Esophagus squamous epithelium (tissue), 5 donors: ENCODE data around the gene MAP1LC3B. TPM values are rescaled to one million over a fixed set of nuclear protein-coding genes. Genes with fewer than 3 reads are reported as not detected.
A peak's percentile ranks its signal among the peaks of the same experiment; 100 is the strongest.

Experiments
- DNase-seq: peaks from one replicate; lab custom pipeline; 2025; lab: John Stamatoyannopoulos, UW
- H3K27ac ChIP-seq, 4 donors: fragments of 200-600 bp; sonication (generic); one replicate each; pipeline ENCODE4 v1.5.1; 2016 to 2019; ENCODE audit warnings: mild to moderate bottlenecking in 1 of 4
- H3K27me3 ChIP-seq, 4 donors: fragments of 200-600 bp; sonication (generic); 1 replicate in 3 of 4; 2 replicates in 1 of 4; pipeline versions ENCODE4 v1.5.1 to v1.6.0; 2017 to 2021; ENCODE audit warnings: antibody characterized with exemption in 1 of 4
- H3K36me3 ChIP-seq, 3 donors: fragments of 200-600 bp; sonication (generic); one replicate each; pipeline ENCODE4 v1.5.1; 2016 to 2019
- H3K4me1 ChIP-seq, 3 donors: fragments of 200-600 bp; sonication (generic); one replicate each; pipeline ENCODE4 v1.5.1; 2017 to 2019
- H3K4me3 ChIP-seq, 4 donors: fragments of 200-600 bp; sonication (generic); 1 replicate in 3 of 4; 2 replicates in 1 of 4; pipeline ENCODE4 v1.5.1; 2016 to 2019; ENCODE audit warnings: mild to moderate bottlenecking in 2 of 4, moderate library complexity in 1 of 4
- H3K9me3 ChIP-seq, 3 donors: fragments of 200-600 bp; sonication (generic); one replicate each; pipeline ENCODE4 v1.5.1; 2016 to 2019
- POLR2A ChIP-seq, 4 donors: fragments of 450-650 bp; IDR thresholded peaks; one replicate each; pipeline ENCODE4 v1.6.1; 2017; ENCODE audit warnings: antibody characterized with exemption in 4 of 4, mild to moderate bottlenecking in 4 of 4, moderate library complexity in 3 of 4
- WGBS, 2 donors: methylation state at CpG; one replicate each; pipeline ENCODE4 v1.1.5; 2018; 5-methylcytosine and 5-hydroxymethylcytosine counted together
- intact Hi-C: fragments of 100-400 bp; cut with DNase I; formaldehyde crosslinking; loops from one replicate; pipeline ENCODE4 v1.15.0; 2022
- total RNA-seq, 4 donors: library from RNA; depleted of rRNA; stranded (reverse); fragments of >200 nt; gene quantifications; one replicate each; pipeline ENCODE4 v1.1.0, GENCODE V29; 2016
- TF ChIP-seq, protein P1 (sequence below), 6 experiments: fragments of 450-650 bp in 4 of 6; fragments of 200-600 bp in 2 of 6; sonication (generic) in 2 of 6; IDR thresholded peaks; one replicate each; pipeline ENCODE4 v1.5.1; 2016 to 2019; ENCODE audit warnings: antibody characterized with exemption in 6 of 6, mild to moderate bottlenecking in 4 of 6, moderate library complexity in 4 of 6
- donor health status: DM: yes; HTN: yes; CAD: no.

Gene MAP1LC3B
- total RNA-seq, 4 donors from 2014 or later = 14.2 to 38.0 (median 24.4) TPM

DNA sequence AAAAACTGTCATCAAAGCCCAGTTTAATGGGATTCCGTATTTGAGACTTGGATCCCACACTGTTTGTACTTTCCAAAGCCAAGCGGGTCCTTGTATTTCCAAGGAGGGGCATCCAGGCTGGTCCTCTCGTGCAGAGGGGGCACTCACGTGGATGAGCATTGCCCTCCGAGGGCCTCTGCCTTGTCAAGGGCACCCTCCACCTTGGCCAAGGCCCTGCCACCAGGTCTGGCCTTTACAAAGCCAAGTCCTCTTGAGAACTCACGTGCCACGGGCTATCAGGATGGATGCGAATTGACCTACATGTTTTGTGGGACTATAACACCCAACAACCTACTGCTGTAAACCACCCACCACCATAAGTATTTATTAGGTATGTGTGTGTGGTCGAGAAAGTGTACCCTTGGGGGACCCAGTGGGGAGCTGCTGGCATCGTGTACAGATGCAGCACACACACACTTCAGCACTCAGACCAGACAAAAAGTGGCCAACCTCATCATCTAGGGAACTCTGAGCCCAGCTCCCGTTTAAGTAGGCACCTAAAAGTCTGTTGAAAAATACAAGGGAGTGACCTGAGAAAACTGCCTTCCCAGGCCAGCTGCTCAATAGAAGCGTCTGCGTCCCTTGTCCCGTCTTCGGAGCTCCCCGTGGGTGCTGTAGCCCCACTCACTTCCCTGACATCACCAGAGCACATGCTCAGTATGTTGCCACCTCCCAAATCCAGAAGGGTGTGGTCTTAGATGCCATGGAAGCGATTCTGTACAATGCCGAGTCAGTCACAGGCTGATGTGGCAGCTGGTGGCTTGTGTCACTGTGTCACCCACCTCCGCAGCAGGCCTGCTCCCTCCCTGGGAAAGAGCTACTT is 12.9 kb downstream of the MAP1LC3B start:
- DNase-seq = no peak
- 82 to 88% methylated on average over 9 to 18 of the region's 19 CpGs for WGBS, 2 donors
- Histone ChIP-seq H3K36me3 (peaks cover 0 to 97% (median 0%) of the 10 kb centered on the region in 3 donors), H3K9me3 (no peaks in the 10 kb centered on the region), H3K4me1 (peaks cover 0 to 8% (median 0%) of the 10 kb centered on the region in 3 donors), H3K4me3 (no peak overlapping the region), H3K27ac (no peak overlapping the region), H3K27me3 (no peaks in the 10 kb centered on the region)
- intact Hi-C loops = no loop called here
- TF ChIP-seq POLR2A (IDR thresholded peaks at IDR 0.05) = no peak
- TF ChIP-seq, protein P1, sequence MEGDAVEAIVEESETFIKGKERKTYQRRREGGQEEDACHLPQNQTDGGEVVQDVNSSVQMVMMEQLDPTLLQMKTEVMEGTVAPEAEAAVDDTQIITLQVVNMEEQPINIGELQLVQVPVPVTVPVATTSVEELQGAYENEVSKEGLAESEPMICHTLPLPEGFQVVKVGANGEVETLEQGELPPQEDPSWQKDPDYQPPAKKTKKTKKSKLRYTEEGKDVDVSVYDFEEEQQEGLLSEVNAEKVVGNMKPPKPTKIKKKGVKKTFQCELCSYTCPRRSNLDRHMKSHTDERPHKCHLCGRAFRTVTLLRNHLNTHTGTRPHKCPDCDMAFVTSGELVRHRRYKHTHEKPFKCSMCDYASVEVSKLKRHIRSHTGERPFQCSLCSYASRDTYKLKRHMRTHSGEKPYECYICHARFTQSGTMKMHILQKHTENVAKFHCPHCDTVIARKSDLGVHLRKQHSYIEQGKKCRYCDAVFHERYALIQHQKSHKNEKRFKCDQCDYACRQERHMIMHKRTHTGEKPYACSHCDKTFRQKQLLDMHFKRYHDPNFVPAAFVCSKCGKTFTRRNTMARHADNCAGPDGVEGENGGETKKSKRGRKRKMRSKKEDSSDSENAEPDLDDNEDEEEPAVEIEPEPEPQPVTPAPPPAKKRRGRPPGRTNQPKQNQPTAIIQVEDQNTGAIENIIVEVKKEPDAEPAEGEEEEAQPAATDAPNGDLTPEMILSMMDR (IDR thresholded peaks at IDR 0.05) = no peak

DNA sequence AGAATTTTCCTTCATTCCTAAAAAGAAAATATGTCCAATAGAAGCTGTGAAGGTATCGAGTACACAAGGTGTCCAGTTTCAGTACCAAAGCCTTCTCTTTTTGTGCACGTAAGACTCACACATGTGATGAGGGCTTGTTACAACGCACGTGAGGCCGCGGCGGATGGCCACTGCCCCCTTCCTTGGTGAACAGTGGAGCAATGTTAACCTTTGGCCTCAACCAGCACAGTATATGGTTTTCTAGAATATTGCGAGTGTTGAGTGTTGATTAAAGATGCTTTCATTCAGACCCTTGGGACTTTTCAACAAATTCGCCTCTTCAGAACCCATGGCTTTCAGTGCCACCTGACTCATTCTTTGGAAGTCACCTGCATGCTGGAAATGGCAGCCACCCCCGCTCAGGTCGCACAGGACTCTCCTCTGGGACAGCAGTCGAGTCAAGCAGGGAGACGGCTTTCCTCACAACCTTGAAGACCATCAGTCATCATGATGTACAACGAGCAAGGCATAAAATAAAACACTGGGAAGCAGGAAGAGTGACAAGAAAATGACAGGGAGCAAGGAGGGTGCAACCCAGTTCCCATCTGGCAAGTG is 14.5 kb downstream of the MAP1LC3B start:
- peak overlapping the region in 3 of 4 donors; percentile 27 to 67 (median 58) for H3K27ac ChIP-seq
- no peak for DNase-seq
- intact Hi-C loops = no loop called here
- peaks cover 0 to 13% (median 0%) of the 10 kb centered on the region in 3 donors for H3K4me1 ChIP-seq
- no peaks in the 10 kb centered on the region for H3K27me3 ChIP-seq
- no peaks in the 10 kb centered on the region for H3K9me3 ChIP-seq
- peaks cover 6 to 97% (median 8%) of the 10 kb centered on the region in 3 donors for H3K36me3 ChIP-seq
- 86 to 90% methylated on average over 8 to 12 of the region's 14 CpGs for WGBS, 2 donors
- H3K4me3 ChIP-seq = no peak overlapping the region
- TF ChIP-seq, protein P1 (IDR thresholded peaks at IDR 0.05) = no peak
- TF ChIP-seq POLR2A (IDR thresholded peaks at IDR 0.05) = no peak

DNA sequence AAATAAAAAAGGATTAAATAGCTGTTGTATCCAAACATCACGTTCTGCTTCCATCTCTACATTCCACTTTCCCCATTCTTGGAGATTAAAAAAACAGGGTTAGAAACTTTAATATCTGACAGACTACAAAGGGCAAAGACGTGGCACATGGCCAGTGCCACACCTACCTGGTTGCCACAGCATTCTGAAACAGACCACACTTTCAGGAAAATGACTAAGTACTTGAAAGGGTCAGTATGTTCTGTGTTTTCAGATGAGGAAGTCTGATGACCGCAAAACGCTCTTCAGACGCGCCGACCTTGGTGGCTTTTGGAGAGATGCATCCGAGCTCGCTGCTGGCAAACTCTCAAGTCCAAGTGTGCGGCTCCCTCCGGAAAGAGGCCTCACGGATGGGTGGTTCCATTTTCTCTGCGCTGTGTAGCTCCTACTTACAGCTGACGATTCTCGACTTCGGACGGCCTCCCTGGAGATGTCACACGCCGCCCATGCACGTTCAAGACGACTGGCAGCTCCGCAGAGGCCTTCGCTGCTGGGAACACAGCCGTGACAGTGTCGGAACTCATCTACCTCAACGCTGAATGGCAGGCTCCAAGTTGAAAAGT is 15.5 kb downstream of the MAP1LC3B start:
- no peak for DNase-seq
- WGBS, 2 donors = 62 to 86% methylated on average over 26 of the region's 26 CpGs
- TF ChIP-seq POLR2A (IDR thresholded peaks at IDR 0.05) = peak in 1 of 4 donors; percentile 17
- TF ChIP-seq, protein P1 (IDR thresholded peaks at IDR 0.05) = no peak
- H3K27ac ChIP-seq = peak overlapping the region in 3 of 4 donors; percentile 27 to 67 (median 61)
- H3K36me3 ChIP-seq = peaks cover 17 to 97% (median 19%) of the 10 kb centered on the region in 3 donors
- no peak overlapping the region for H3K4me3 ChIP-seq
- peaks cover 0 to 13% (median 0%) of the 10 kb centered on the region in 3 donors for H3K4me1 ChIP-seq
- no peaks in the 10 kb centered on the region for H3K27me3 ChIP-seq
- intact Hi-C loops = no loop called here
- H3K9me3 ChIP-seq = no peaks in the 10 kb centered on the region

DNA sequence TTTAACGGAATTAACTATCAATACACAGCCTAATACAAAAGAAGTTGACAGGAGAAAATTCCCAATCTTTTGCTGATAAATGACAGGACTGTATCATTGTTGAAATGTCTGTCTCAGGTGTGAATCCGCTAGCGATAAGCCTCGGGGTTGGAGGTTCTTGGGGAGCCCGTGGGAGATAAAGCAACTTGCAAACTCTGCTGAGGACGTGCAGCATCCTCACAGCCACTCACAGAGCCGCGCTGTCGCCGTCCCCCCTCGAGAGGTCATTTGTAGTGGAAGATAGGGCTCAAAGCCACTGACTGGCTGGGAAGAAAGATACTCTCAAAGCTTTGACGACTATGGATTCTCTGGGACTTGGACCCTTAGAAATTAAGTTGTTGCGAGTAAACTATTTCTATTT is 17.0 kb downstream of the MAP1LC3B start:
- no peak for TF ChIP-seq POLR2A (IDR thresholded peaks at IDR 0.05)
- TF ChIP-seq, protein P1 (IDR thresholded peaks at IDR 0.05) = no peak
- Histone ChIP-seq H3K36me3 (peaks cover 19 to 97% (median 20%) of the 10 kb centered on the region in 3 donors), H3K27me3 (no peaks in the 10 kb centered on the region), H3K4me1 (peaks cover 0 to 13% (median 0%) of the 10 kb centered on the region in 3 donors), H3K4me3 (no peak overlapping the region), H3K27ac (no peak overlapping the region), H3K9me3 (no peaks in the 10 kb centered on the region)
- DNase-seq = no peak
- WGBS, 2 donors = 89 to 90% methylated on average over 13 of the region's 13 CpGs
- intact Hi-C loops = no loop called here
